GM21381 (cell line): ENCODE results near the gene NDE1.
"Not testable (repeated sequence)": the region's sequence is repeated elsewhere in the genome, so short reads cannot be mapped to it uniquely, and the experiment has no call there.

Experiments used
- ATAC-seq: cut with Tn5 transposase; IDR thresholded peaks from one replicate; pipeline ENCODE4 v1.9.1; 2021; ENCODE audit warnings: mild to moderate bottlenecking, moderate library complexity; ENCODE audit not compliant: unreplicated experiment

The NDE1 gene

DNA sequence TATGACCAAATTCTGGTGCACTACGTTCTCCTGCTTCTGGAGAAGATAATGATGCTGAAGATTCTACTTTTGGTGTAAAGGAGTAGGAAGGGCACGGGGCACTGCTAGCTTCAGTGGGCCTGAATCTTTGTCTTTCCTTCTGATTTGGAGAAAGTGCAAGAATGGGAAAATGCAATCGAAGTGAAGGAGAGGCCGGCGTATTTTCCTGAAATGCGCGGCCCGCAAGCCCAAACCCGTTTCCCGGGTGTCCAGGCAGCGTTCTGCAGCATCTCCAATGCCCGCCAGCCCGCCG lies 372 bp upstream of the NDE1 start:
- ATAC-seq = no peak

DNA sequence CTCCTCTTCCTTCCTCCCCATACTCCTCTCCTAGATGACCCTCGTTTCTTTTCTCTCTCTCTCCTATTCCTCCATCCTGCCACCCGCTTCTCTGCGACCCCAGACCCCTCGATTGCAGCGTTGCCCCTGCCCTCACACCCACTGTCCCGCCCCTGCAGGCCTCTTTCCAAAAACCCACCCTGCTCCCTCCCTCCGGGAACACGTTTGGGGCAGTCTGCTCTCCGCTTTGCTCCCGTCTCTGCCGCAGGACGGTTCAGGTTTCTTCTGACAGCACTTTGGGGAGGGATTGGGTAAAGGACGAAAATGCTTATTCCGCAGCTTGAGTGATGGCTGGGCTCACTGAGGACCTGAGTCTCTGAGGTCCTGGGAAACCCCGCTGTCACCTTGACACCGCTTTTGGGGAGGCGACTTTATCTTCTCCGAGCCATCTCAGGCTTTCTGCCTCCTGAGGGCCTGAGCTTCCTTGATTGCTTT lies 690 bp downstream of the NDE1 start:
- ATAC-seq = peak; percentile 37

DNA sequence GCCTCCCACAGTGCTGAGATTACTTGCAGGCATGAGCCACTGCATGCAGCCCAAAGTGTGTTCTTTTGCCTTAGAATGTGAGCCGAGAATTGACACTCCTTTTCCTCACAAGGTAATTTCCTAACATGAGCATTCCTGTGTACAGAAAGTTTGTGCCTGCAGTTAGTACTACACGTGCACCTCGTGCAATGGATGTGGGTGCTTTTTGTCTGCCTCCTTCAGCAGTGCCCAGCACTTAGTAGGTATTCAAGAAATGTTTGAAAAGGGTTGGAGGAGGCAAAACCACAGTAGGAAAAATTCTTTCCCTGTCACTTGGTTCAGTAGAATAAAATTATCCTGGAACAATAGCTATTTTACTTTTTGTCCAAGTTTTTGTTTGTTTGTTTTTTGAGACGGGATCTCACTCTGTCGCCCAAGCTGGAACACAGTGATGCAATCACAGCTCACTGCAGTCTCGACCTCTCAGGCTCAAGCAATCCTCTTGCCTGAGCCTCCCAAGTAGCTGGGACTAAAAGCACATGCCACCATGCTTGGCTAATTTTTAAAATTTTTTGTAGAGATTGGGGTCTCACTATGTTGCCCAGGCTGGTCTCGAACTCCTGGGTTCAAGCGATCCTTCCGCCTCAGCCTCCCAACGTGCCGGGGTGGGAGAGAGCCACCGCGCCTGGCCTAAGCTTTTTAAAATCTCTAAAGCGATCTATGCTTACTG lies 2.4 kb downstream of the NDE1 start:
- ATAC-seq = no peak

DNA sequence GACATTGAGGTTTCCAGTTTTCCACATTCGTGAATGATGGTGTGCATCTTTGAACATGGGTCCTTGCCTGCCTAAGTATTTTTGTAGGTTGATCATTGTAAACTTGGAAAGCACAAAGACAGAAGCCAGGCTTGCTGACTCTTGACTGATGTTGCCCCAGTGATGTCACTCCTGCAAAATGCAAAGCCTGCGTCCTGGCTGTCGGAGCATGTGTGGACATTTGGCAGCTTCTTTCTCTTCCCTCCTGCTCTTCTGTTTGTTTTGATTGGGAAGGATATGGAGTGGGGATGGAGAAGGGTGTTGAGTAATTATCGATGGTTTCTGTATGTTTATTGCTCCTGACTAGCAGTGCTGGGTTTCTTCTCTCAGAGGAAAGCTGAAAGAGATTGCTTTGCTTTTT lies 3.2 kb downstream of the NDE1 start:
- no peak for ATAC-seq

DNA sequence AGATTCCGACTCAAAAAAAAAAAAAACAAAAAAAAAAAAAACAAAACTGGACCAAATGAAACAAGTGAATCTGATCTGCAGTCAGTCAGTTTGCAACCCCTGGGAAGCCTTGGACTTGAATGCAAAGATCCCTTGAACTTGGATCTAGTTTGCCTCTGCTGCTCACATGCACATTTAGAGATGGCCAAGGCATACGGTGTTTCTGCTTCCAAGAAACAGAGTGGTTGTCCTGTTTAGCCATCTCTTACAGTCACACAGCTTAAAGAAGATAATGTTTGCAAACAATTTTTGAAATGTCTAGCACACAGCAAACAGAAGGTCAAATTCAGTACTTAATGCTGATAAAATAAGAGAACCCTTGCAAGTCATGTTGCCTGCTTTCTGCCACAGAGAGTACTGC lies 4.5 kb downstream of the NDE1 start:
- ATAC-seq = no peak

DNA sequence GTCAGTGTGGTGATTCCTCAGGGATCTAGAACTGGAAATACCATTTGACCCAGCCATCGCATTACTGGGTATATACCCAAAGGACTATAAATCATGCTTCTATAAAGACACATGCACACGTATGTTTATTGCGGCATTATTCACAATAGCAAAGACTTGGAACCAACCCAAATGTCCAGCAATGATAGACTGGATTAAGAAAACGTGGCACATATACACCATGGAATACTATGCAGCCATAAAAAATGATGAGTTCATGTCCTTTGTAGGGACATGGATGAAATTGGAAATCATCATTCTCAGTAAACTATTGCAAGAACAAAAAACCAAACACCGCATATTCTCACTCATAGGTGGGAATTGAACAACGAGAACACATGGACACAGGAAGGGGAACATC lies 5.5 kb downstream of the NDE1 start:
- not testable (repeated sequence) for ATAC-seq

DNA sequence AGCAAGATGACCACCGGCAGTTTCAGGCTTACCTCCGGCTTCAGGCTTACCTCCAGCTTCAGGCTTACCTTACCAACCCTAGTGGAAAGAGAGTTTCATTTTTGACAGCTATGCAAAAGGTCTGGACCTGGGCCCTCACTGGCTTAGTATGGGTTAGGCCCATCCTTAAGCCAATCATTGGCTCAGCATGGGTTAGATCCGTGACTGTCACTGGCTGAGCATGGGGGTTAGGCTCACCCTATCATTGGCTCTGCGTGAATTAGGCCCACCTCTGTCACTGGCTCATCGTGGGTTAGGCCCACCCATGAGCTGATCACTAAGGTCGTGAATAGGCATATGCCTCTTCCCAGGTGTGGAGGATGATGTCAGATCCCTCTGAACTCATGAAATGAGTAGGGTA lies 8.1 kb downstream of the NDE1 start:
- no peak for ATAC-seq

DNA sequence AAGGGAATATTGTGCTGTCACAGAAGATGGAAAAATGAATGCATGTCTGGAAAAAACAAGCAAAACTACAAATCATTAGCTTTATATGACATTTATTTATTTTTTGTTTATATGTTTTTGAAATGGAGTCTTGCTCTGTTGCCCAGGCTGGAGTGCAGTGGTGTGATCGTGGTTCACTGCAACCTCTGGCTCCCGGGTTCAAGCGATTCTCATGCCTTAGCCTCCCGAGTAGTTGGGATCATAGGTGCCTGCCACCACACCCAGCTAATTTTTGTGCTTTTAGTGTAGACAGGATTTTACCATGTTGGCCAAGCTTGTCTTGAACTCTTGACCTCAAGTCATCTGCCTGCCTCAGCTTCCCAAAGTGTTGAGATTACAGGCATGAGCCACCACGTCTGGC lies 8.5 kb downstream of the NDE1 start:
- no peak for ATAC-seq

DNA sequence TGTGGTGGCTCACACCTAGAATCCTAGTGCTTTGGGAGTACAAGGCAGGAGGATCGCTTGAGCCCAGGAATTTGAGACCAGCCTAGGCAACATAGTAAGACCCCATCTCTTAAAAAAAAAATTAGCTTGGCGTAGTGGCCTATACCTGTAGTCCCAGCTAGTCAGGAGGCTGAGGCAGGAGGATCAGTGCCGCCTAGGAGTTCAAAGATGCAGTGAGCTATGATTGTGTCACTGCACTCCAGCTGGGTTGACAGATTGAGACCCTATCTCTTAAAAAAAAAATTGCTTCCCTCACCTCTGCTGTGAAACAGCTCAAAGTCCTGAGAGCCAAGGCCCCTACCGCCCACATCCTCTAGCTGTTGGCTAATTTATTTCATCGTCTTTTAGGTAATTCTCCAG lies 10.2 kb downstream of the NDE1 start:
- ATAC-seq = no peak

DNA sequence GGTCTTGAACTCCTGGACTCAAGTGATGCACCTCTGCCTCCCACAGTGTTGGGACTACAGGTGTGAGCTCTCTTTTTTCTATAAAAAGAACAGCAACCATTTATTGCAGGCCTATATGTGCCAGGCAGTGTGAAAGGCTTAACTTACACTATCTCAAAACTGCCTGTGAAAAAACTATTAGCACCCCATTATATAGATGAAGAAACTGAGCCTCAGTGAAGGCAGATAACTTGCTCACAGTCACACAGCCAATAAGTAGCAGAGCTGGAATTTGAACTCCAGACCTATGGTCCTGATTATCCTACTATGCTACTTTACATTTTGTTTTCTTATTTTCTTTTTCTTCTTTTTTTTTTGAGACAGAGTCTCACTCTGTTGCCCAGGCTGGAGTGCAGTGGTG lies 15.1 kb downstream of the NDE1 start:
- no peak for ATAC-seq

DNA sequence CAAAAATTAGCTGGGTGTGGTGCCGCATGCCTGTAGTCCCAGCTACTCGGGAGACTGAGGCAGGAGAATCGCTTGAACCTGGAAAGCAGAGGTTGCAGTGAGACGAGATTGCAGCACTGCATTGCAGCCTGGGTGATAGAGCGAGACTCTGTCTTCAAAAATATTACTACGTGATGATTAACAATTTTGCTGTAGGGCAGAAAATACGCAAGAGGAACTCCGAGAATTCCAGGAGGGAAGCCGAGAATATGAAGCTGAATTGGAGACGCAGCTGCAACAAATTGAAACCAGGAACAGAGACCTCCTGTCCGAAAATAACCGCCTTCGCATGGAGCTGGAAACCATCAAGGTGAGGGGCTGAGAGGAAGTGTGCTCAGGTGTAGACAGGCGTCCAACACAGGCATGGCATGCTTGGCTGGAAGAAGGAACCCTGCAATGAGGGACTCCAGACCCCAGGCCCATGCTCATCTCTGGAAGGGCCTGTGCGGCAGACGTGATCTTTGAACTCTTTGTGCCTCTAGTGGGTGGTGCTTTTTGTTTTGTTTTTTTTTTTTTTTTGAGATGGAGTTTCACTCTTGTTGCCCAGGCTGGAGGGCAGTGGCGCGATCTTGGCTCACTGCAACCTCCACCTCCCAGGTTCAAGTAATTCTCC lies 17.2 kb downstream of the NDE1 start:
- ATAC-seq = no peak

DNA sequence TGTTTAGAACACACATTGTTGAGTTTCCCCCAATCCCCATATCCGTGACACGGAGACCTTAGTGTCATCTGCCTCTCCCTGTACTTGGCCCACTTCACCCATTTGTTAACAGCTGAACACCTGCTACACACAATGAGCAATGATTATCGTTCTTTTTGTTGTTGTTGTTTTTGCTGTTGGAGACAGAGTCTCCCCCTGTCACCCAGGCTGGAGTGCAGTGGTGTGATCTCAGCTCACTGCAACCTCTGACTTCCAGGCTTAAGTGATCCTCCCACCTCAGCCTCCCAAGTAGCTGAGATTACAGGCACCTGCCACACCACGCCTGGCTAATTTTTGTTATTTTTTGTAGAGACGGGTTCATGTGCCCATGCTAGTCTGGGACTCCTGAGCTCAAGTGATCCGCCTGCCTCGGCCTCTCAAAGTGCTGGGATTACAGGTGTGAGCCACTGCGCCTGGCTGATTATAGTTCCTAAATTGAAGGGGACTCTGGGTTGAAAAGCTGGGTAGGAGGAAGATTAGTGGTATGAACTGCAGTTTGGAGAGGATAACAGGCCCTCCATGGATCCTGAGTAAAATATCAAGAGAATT lies 21.6 kb downstream of the NDE1 start:
- ATAC-seq = no peak

DNA sequence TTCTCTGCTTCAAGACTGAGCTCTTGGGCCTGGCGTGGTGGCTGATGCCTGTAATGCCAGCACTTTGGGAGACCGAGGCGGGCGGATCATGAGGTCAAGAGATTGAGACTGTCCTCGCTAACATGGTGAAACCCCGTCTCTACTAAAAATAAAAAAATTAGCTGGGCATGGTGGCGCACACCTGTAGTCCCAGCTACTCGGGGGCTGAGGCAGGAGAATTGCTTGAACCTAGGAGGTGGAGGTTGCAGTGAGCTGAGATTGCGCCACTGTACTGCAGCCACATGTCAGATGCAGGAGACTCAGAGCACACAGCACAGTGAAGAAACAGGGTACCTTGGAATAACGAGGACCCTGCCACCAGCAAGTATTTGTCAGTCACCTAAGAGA lies 22.1 kb downstream of the NDE1 start:
- not testable (repeated sequence) for ATAC-seq

DNA sequence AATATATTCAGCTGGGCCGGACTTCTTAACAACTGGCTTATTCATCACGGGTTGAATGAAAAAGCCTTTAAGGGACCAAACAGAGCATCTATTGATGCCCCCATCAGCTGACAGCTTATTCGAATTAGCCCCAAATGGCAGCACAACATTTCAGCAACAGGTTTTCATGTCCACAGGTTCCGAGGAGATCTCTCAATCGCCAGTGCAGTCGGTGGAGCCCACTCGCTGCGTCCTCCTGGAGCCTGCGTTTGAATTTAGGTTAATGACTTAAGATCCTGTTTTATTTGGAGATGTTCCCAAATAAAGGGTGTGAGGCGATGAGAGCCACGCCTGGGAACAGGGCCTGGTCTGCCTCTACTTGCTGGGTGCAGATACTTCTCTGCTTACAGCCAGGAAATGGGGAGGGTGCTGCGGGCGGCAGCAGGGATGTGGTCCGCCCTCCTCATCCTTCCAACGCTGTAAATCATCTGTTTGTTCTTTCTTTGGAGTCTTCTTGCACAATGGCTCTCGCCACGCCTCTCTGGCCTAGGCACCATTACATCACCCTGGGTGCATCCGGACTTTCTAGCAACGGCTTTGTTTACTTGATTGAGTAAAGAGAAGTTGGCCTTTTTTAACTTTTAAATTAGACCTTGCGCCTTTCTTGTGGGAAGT lies 22.6 kb downstream of the NDE1 start:
- ATAC-seq = no peak

DNA sequence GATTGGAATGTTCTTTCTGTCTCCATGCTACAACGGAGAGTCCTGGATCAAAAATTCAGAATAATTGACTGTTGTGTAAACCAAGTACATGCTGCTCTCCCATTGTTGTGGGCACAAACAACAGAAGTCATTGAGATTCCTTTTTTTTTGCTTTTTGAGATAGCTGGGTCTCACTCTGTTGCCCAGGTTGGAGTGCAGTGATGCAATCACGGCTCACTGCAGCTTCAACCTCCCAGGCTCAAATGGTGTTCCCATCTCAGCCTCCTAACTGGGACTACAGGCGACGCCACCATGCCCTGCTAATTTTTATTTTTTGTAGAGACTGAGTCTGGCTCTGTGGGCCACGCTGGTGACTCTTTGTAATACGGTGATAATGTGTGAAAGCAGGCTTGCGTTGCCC lies 24.5 kb downstream of the NDE1 start:
- no peak for ATAC-seq

DNA sequence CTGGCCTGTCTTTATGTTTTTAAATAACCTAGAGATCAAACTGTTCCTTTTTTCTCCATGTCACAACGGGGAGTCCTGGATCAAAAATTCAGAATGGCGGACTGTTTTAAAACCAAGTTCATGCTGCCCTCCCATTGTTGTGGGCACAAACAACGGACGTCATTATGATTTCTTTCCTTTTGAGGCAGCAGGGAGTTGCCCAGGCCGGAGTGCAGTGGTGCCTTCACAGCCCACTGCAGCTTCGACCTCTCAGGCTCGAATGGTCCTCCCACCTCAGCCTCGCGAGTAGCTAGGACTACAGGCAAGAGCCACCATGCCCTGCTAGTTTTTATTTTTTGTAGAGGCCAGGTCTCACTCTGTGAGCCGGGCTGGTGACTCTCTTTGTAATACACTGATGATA lies 26.5 kb downstream of the NDE1 start:
- no peak for ATAC-seq

DNA sequence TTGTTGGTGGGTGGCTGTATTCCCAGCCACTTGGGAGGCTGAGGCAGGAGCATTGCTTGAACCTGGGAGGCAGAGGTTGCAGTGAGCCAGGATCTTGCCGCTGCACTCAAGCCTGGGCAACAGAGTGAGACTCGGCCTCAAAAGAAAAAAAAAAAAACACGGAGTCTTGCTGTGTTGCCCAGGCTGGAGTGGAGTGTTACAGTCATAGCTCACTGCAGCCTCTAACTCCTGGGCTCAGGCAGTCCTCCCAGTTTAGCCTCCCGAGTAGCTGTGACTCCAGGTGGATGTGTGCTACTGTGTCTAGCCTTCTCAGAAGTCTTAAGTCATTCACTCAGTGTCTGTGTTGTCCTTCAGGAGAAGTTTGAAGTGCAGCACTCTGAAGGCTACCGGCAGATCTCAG lies 27.4 kb downstream of the NDE1 start:
- no peak for ATAC-seq

DNA sequence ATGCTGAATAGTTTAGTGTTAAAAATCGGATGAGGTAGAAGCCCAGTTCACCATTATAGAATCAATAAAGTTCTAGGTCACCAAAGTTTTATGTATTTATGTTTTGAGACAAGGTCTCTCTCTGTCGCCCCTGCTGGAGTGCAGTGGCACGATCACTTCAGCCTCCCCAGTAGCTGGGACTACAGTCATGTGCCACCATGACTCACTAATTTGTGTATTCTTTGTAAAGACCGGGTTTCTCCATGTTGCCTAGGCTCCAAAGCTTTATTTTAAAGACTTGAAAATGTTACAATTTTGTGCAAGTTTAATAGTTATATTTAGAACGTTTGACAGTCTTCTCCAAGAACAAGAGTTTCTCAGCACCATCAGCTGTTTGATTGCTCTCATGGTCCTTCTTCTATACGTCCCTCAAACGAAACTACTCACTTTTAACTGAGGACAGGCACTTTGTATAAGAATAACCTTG lies 32.1 kb downstream of the NDE1 start:
- no peak for ATAC-seq

DNA sequence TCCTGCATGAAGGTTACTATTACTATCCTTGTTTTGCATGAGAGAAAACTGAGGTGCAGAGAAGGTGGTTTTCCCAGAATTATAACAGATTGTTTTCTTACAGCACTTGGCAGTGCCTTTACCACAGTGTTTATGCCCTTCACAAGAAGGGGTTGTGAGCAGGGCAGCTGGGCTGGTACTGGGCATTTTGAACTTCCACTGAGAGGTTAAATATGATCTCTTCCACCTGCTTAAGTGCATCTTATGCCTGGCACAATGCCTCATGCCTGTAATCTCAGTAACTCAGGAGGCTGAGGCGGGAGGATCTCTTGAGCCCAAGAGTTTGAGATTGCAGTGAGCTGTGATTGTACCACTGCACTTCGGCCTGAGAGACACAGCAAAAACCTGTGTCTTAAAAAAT lies 36.2 kb downstream of the NDE1 start:
- ATAC-seq = no peak

DNA sequence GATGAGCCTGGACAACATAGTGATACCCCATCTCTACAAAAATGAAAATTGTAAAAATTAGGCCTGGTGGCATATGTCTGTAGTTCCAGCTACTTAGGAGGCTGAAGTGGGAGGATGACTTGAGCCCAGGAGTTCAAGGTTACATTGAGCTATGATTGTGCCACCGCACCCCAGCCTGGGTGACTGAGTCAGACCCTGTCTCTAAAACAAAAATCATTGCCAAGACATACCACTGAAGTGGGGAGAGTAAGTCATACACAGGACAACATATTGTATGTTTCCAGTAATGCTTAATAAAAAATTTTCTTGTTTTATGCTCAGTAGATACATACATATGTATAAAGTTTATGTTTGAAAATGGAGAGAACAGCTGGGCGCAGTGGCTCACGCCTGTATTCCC lies 39.2 kb downstream of the NDE1 start:
- ATAC-seq = no peak

DNA sequence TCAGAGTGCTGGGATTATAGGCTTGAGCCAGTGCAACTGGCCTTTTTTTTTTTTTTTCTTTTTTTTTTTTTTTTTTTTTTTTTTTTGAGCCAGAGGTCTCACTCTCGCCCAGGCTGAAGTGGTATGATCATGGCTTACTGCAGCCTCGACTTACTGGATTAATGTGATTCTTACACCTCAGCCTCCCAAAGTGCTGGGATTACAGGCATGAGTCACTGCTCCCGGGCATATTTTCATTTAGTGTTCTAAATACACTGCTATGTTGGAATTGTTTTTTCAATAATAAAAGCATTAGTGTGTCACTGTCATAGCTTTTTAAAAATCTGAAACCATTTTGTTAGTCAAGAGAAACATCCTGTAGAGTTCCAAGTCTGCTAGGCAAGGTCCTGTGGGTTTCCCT lies 40.3 kb downstream of the NDE1 start:
- ATAC-seq = no peak

DNA sequence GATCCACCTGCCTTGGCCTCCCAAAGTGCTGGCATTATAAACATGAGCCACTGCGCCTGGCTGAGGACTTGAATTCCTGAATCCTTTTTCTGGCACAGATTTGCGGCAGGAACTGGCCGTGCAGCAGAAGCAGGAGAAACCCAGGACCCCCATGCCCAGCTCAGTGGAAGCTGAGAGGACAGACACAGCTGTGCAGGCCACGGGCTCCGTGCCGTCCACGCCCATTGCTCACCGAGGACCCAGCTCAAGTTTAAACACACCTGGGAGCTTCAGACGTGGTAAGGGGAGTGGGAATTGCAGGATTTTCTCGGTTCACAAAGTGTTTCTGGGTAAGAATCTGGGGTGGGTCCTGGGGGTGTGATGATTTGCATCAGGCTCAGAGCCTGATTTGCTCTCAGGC lies 41.0 kb downstream of the NDE1 start:
- ATAC-seq = no peak
